HepG2 (cell line): ENCODE results near the gene SAMD8. TPM values are rescaled to one million over a fixed set of nuclear protein-coding genes. Genes with fewer than 3 reads are reported as not detected.

ENCODE experiments used
- GATAD1 ChIP-seq: IDR thresholded peaks from 2 replicates; pipeline ENCODE4 v1.6.1; 2016; ENCODE audit warnings: missing genetic modification reagents, missing compliant biosample characterization
- GZF1 ChIP-seq: sonication (generic); formaldehyde crosslinking; IDR thresholded peaks from 2 replicates; pipeline ENCODE4 v1.5.1; 2020; ENCODE audit warnings: mild to moderate bottlenecking, missing genetic modification reagents
- HDAC6 ChIP-seq: fragments of 200-600 bp; sonication (generic); IDR thresholded peaks from 2 replicates; pipeline ENCODE4 v1.7.0; 2017; ENCODE audit warnings: mild to moderate bottlenecking, antibody characterized with exemption, low read length, low read depth
- MAZ ChIP-seq, 2 experiments: sonication (generic) in 1 of 2; formaldehyde crosslinking in 1 of 2; IDR thresholded peaks; 2 replicates each; pipeline versions ENCODE4 v1.5.0 to v1.6.1; 2012 to 2020; ENCODE audit warnings: low read depth in 2 of 2, mild to moderate bottlenecking in 2 of 2, borderline replicate concordance in 1 of 2, improper control_type of control experiment in 1 of 2, low read length in 1 of 2, missing genetic modification reagents in 1 of 2, moderate library complexity in 1 of 2
- MZF1 ChIP-seq: sonication (generic); formaldehyde crosslinking; IDR thresholded peaks from 2 replicates; pipeline ENCODE4 v1.8.1; 2023; ENCODE audit warnings: mild to moderate bottlenecking, missing genetic modification reagents, borderline replicate concordance
- POLR2G ChIP-seq: fragments of 200-400 bp; formaldehyde crosslinking; IDR thresholded peaks from 2 replicates; pipeline ENCODE4 v1.6.1; 2018; ENCODE audit warnings: mild to moderate bottlenecking, low read depth, low read length, moderate library complexity
- UBTF ChIP-seq: sonication (generic); formaldehyde crosslinking; IDR thresholded peaks from 2 replicates; pipeline ENCODE4 v1.4.0; 2020; ENCODE audit warnings: mild to moderate bottlenecking, missing genetic modification reagents
- ZBED4 ChIP-seq: sonication (generic); formaldehyde crosslinking; IDR thresholded peaks from 2 replicates; pipeline ENCODE4 v1.4.0; 2020; ENCODE audit warnings: missing genetic modification reagents, borderline replicate concordance
- ZNF101 ChIP-seq: sonication (generic); formaldehyde crosslinking; IDR thresholded peaks from 2 replicates; pipeline ENCODE4 v1.4.0; 2020; ENCODE audit warnings: mild to moderate bottlenecking, low read depth, missing genetic modification reagents, borderline replicate concordance
- ZNF30 ChIP-seq: sonication (generic); formaldehyde crosslinking; IDR thresholded peaks from 2 replicates; pipeline ENCODE4 v1.5.0; 2020; ENCODE audit warnings: mild to moderate bottlenecking, missing genetic modification reagents
- ZNF44 ChIP-seq: sonication (generic); formaldehyde crosslinking; IDR thresholded peaks from 2 replicates; pipeline ENCODE4 v1.5.1; 2020; ENCODE audit warnings: mild to moderate bottlenecking, missing genetic modification reagents
- ZNF512B ChIP-seq: sonication (generic); formaldehyde crosslinking; IDR thresholded peaks from 2 replicates; pipeline ENCODE4 v1.5.1; 2020; ENCODE audit warnings: missing genetic modification reagents, mild to moderate bottlenecking, borderline replicate concordance
- ZSCAN22 ChIP-seq: sonication (generic); formaldehyde crosslinking; IDR thresholded peaks from 2 replicates; pipeline ENCODE4 v1.4.0; 2020; ENCODE audit warnings: mild to moderate bottlenecking, missing genetic modification reagents
- ZSCAN29 ChIP-seq: sonication (generic); formaldehyde crosslinking; conservative IDR thresholded peaks from 2 replicates; pipeline ENCODE4 v1.4.0; 2020; ENCODE audit warnings: mild to moderate bottlenecking, missing genetic modification reagents
- polyA plus RNA-seq, 8 experiments: library from polyadenylated mRNA; depleted of rRNA in 3 of 8; stranded (reverse) in 7 of 8; unstranded in 1 of 8; fragments of >200 nt; fragmentation: Illumina TruSeq in 4 of 8; extraction: Trizol in 4 of 8; gene quantifications; 2 replicates each; pipeline versions ENCODE4 v1.2.1 to v1.2.3, GENCODE V29; 2011 to 2016; ENCODE audit warnings: low read depth in 4 of 8, missing spikeins in 1 of 8, mixed read lengths in 1 of 8; ENCODE audit not compliant: insufficient read depth in 1 of 8
- total RNA-seq, 5 experiments: library from RNA; depleted of rRNA; stranded (reverse); fragments of >200 nt; fragmentation: Illumina TruSeq; extraction: Trizol; gene quantifications; 2 replicates each; pipeline ENCODE4 v1.2.3, GENCODE V29; 2016; ENCODE audit warnings: low read depth in 1 of 5

The SAMD8 gene
- total and polyA plus RNA-seq, 2 of the 13 experiments (the other 11 are each of a cell fraction or from before 2014, with no cell fraction given) = 10.4 to 13.2 TPM

- TF ChIP-seq GZF1 (CRISPR knock-in tag) (0 out of 2 replicates have a peak, but pooled peaks have one; percentile 63), HDAC6 (peak; percentile 91; the same call in 1 of the 2 replicates), ZNF30 (CRISPR knock-in tag) (peak; percentile 23; the same call in 1 of the 2 replicates), UBTF (CRISPR knock-in tag) (peak; percentile 95), ZSCAN22 (CRISPR knock-in tag) (peak; percentile 76; the same call in 1 of the 2 replicates), ZNF512B (CRISPR knock-in tag) (no peak), ZBED4 (CRISPR knock-in tag) (peak; percentile 57; the same call in 1 of the 2 replicates), MAZ (IDR thresholded peaks at IDR 0.05; ENCODE audit: borderline replicate concordance, low read depth, low read length) (peak; percentile 87), MAZ (CRISPR knock-in tag; IDR thresholded peaks at IDR 0.05; ENCODE audit: low read depth) (peak; percentile 97), MZF1 (CRISPR knock-in tag) (0 out of 2 replicates have a peak, but pooled peaks have one; percentile 52), ZNF101 (no peak; the same call in 1 of the 2 replicates), GATAD1 (CRISPR knock-in tag) (peak; percentile 92), POLR2G (peak; percentile 79), ZNF44 (CRISPR knock-in tag) (0 out of 2 replicates have a peak, but pooled peaks have one; percentile 27), ZSCAN29 (peak; percentile 76)
These were observed 99.0 kb downstream of the SAMD8 start, which contains the start of gene VDAC2 (continued) for GRCh38 chr10:75210282-75211006.
